Astrocyte (in vitro differentiated cells and primary cell): ENCODE results near the gene PGA3.

Source experiments
- EZH2 ChIP-seq: IDR thresholded peaks from 2 replicates; pipeline ENCODE4 v1.6.1; 2012; ENCODE audit warnings: mild to moderate bottlenecking, low read length, inconsistent platforms; ENCODE audit not compliant: insufficient read depth
- TF ChIP-seq, protein P1 (sequence below): IDR thresholded peaks from 2 replicates; pipeline ENCODE4 v1.5.1; 2011; ENCODE audit warnings: low read depth, mild to moderate bottlenecking, inconsistent platforms, low read length, moderate library complexity; ENCODE audit not compliant: insufficient read depth

DNA sequence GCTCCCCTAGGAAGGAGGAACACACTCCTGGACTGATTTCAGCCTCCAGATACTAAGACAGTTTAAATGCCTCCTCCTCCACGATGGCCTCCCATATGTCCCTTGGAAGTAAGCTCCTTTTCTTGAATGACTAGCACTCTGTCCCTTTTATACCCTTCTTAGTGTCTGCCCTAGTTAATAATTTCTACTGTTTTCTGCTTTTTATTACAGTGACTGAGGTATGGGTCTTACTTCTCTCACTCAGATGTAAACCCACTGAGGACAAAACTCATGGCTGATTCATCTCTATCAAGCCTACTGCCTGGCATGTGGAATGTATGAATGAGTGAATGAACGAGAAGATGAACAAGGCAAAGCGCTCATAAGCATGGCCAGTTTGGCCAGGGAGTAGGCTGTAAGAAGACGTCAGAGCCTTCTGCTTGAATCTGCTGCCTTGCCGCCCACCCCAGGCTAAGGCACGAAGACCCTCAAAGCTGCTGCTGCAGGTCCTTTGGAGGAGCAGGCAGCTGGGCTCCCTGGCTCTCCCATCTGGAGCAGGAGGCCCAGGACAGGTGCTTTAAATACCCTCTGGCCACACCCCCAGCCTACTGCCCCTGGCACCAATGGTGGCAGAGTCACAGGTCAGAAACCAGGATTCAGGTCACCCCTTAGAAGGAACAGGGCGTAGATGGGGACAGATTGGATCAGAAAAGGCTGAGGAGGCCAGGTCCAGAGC, 8.2 kb upstream of the PGA3 start:
- TF ChIP-seq, protein P1, sequence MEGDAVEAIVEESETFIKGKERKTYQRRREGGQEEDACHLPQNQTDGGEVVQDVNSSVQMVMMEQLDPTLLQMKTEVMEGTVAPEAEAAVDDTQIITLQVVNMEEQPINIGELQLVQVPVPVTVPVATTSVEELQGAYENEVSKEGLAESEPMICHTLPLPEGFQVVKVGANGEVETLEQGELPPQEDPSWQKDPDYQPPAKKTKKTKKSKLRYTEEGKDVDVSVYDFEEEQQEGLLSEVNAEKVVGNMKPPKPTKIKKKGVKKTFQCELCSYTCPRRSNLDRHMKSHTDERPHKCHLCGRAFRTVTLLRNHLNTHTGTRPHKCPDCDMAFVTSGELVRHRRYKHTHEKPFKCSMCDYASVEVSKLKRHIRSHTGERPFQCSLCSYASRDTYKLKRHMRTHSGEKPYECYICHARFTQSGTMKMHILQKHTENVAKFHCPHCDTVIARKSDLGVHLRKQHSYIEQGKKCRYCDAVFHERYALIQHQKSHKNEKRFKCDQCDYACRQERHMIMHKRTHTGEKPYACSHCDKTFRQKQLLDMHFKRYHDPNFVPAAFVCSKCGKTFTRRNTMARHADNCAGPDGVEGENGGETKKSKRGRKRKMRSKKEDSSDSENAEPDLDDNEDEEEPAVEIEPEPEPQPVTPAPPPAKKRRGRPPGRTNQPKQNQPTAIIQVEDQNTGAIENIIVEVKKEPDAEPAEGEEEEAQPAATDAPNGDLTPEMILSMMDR: no peak
- no peak for TF ChIP-seq EZH2
